Activated CD4-positive, alpha-beta T cell treated with anti-CD3 and anti-CD28 coated beads for 4 hours (primary cell): Measurements from ENCODE around the gene SLC36A4.
"Not testable (repeated sequence)": the region's sequence is repeated elsewhere in the genome, so short reads cannot be mapped to it uniquely, and the experiment has no call there.

Source experiments
- DNase-seq, 2 donors: peaks; one replicate each; pipeline ENCODE4 v3.0.0-alpha.2; 2020

SLC36A4 gene

DNA sequence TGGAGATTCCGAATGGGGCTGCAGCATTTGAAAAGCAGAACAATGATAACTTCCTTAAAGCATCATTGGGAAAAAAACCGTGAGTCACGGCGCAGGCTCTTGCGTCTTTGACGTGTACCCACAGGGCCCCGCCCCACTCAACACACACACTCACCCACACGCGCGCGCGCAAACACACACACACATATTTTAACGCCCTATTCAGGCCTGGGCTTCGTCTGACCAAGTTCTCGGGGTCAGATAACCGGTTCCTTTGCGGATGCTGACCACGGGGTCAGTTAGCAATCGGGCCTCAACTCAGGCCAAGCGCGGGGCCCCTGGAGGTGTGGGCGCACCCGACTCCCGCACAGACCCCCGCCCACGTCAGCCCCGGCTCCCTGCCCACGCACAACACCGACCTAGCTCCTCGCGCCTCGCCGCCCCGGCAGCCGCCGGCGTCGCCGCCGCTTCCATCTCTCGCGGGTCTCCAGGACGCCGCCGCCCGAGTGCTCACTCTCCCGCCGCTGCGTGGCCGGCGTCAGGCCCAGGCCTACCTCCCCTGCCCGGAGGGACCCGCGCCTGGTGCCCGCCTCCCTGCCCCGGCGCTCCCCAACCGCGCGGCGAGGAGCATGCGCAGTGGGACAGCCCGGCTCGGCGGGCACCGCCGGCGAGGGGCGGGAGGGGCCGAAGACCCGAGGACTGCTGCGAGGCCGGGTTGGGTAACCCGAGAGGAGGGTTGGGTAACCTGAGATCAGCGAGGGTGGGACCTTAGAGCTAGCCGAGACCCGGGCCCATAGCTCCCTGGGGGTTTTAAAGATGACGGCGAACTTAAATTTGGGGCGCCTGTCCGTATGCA lies at the start of gene SLC36A4:
Gene SLC36A4 (minus strand): TSS at position 612 of the 835 bp plus-strand sequence. CDS start 159 bp downstream, at position 453.
- peak; percentile 88 to 90 for DNase-seq

DNA sequence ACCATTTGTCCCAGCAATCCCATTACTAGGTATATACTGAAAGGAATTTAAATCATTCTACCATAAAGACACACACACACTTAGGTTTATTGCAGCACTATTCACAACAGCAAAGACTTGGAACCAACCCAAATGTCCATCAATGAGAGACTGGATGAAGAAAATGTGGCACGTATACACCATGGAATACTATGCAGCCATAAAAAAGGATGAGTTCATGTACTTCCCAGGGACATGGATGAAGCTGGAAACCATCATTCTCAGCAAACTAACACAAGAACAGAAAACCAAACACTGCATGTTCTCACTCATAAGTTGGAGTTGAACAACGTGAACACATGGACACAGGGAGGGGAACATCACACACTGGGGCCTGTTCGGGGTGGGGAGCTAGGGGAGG lies 49.0 kb upstream of the SLC36A4 start:
- DNase-seq: not testable (repeated sequence)

DNA sequence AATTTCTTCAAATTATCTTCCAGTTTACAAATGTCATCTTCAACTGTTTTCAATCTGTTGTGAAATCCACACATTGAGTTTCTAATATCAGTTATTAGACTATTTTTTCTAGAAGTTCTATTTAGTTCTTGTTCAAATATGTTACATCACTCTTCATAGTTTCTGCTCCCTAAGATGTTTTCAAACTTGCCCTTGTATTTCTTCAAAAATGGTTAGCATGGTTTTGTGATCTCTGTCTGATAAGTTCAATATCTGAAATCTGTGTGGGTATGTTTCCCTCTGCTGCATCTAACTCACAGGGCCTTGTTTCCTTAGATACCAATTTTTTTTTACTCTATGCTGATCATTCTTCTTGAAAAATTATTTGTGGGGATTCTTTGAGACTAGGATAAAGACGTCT lies 46.2 kb upstream of the SLC36A4 start:
- DNase-seq: no peak

DNA sequence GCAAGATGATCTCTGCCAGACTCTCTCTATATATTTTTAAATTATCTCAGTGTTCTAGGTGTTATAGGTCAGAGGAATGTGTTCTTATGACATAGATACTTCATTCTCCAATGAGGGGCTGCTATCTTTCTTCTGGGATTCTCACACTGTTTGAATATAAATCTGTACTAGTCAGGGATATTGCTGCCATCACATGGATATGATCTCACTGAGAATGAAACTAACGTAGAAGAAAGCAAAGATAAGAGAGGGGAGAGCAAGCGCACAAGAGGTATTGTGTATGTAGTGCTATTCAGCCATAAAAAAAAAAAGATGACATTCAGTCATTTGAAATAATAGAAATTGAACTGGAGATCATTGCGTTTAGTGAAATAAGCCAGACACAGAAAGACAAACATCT lies 42.2 kb upstream of the SLC36A4 start:
- DNase-seq: no peak

DNA sequence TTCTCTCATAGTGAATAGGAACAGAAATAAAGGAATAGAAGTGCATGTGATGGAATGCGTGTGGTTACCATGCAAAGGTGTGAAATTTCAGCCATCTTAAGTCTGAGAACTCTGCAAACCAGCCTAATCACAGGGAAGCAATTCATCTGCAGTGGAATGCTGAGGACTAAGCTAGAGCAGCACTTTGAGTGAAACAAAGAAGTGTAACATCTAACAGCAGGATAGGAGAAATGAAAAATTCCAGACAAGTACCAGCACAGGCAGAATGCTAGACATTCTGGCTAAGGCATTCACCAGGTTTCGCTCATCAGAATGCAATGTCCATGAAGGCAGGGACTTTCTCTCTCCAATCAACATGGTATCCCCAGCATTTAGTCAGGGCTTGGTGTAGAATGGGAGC lies 41.2 kb upstream of the SLC36A4 start:
- DNase-seq: no peak

DNA sequence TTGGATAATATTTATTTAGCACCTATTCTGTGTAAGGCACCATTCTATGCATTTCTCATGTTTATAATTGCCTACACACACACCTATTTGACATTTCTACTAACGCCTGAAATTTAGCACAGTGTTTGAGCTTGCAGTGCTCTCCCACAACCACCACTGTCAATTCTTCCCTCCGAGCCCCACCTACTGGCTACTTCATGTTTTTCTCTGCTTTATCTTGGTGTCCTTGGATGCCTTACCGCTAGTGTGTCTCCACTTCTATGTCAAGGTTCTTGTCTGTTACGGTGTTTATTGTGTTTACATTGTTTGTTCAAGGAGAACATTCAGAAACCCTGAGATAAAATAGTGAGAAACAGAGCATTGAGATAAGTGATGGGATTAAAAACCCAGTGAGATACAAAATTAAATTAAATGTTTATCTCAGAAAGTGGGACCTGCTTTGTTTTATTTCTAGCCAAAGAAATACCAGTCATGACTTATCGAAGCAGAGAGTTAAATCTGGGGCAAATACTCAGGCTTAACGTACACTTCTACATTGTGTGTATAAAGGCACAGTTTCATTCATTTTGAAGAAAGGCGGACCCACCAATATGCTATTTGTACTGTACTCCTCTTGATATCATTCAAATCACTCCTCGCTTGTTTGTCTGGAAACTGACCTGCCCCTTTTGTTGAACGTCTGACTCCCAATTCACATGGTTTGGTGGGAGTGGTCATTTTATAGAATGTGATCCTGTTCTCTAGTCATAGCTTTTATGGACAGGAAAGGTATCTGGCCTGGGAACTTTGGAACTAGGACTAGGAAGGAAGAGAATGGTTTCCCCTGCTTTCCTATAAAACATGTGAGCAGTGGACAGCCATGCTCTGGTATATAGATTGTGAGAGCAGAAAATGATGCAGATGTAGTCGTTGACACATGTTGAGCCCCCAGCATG lies 39.2 kb upstream of the SLC36A4 start:
- no peak for DNase-seq

DNA sequence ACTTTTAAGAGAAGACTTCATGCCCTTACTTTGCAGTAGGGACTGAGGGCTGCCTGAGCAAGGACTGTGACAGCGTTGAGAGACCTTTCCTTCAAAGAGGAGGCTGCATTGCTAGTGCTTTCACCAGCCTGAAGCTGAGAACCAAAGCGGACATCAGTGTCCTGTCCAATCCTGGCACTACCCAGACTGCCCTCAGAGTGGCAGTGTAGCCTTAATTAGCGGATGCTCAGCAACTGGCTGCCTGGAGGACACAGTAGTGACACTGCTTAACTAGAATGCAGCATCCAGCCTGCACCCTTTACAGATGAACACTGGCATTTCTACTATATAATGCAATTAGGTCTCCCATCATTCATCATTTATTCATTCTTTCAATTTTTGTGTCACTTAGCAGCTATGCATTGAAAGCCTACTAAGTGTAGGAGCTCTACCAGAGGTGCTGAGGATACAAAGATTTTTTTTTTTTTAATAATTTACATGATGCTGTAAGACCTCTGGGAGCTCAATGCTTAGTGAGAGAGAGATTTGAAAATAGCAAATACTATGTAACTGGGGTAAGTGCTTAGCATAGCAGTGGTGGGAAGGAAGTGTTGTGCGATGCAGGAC lies 36.9 kb upstream of the SLC36A4 start:
- peak; percentile 49 to 62 for DNase-seq

DNA sequence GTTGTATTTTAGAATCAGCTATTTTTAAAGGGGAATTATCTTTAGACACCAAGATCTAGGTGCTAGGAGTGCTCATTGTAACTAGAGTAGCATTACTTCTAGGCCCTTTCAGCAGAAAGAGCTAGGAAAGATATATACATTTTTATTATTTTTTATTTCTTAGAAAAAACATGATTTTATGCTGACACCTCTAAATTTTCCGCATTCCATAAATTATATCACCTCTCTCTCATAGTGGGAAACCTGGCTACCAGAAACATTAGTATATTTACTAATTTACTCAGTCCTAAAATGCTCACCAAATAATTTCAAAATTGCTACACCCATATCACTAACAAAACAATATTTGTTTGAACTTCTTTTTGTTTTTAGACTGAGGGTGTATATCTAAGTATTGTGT lies 32.1 kb upstream of the SLC36A4 start:
- DNase-seq: no peak

DNA sequence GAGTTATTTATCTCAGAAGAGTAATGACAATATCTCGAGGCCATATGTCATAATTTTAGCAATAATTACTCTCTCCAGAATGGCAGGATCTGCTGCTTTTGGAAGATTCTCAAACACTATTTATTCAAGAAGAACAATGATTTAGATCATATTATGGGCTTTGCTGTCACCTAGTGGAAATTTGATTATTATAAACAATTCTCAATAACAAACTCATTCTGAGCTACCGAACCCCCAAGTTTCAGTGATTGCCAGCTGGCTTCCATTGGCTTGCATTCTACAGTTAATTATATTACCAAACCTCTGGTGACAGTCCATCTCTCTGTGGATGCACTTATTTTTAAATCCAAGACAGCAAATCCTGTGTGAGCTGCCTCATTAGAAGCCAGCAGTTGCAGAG lies 27.9 kb upstream of the SLC36A4 start:
- no peak for DNase-seq

DNA sequence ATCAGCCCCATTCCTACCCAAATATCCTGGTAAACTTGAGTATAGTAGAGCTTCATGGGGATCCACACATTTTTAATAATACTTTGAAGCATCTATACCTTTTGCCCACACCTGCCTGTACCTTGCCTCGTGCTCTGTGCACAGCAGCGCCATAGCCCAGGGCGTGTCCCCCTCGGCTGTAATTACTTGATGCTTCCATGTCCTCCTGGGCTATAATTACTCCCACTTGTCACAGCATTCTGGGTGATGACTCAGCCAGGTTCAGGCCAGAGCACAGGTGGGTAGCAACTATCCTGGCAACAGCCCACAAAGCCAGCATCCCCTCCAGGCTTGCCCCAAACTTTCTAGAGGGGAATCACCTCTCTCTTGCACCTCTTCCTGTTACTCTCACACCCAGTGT lies 23.7 kb upstream of the SLC36A4 start:
- DNase-seq: no peak

DNA sequence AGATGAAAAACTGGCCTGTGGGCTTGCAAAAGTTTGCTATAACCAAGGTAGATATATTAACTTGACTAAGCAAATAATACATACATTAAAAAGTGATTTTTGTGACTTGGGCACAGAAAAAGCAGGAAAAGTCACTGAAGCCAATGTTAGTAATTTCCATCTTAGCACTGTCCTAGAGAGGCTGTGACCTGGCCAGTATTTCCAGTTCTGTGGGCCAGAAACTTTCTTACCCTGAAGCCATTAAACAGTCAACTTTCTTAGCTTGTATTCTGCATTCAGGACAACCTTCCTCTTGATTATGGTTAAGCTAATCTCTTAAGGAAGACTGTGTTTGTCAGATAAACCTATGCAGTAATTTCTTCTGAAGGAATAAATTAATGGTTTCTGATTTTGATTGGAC lies 22.3 kb upstream of the SLC36A4 start:
- no peak for DNase-seq

DNA sequence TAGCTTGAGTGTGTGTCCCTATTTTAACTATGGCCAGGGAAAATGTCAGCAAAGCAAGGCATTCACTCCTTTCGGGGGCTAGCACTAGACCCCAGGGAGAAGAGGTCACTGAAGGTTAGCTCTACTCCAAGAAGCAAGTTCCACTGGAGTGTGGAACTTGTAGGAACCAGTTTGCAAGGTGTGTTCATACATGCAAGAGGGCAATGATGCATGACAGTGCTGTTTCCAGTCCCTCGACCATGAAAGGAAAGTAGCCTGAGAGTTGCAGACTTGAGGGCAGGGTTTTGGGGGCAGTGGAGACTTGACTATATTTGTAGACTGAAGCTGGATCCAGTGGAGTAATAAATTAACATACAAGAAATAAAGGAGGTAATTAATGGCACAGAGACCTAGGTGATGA lies 21.6 kb upstream of the SLC36A4 start:
- no peak for DNase-seq

DNA sequence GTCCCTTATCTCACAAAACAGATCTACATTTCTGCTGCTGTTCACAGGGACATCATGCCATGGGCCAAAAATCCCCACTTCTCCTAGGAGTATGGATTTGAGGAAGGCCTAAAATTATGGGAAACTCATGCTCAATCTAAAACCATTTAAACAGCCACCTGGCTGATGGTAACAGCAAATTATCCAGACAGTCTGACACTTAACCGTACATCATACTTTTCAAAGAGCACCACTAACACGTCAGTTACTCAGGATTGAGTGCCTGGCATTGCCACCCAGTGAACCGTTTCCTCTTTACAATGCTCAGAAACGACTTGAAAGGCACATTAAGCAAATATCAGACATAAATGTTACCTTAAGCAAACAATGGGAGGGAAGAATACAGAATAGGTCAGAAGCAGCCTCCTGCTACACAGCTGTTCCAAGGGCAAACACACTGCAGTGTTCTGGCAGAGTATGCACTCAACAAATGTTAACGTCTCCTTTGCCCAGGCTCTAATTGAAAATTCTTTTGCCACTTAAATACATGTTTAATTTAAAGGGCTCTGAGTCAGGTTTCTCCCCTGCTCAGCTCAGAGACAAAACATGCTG lies 18.8 kb upstream of the SLC36A4 start:
- DNase-seq: no peak

DNA sequence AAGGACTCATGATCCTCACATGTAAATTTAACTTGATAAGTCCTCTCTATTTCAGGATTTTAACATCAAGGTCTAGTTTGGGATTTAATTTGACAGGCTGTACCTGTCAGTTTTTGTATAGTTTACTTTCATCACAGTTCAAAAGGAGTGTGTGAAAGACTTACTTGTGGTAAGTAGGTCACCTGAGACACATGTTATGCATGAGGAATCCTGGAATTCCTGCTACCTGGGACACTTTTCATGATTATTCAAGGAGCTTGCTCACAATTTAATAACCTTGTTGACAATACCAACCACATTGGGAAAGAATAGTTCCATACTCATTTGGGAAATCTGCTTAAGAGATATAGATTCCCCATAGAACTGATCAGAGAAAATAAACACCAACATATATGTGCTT lies 15.8 kb upstream of the SLC36A4 start:
- no peak for DNase-seq

DNA sequence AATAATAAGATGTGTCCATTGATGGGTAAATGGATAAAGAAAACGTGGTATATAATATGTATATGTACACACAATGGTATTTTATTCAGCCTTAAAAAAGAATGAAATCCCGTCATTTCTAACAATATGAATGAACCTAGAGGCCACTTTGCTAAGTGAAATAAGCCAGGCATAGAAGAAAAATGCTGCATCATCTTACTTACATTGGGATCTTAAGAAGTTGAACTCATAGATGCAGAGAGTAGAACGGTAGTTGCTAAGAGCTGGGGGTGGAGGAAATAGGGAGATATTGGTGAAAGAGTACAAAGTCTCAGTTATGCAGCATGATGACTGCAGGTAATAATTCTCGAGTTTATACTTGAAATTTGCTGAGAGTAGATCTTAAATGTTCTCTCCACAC lies 14.3 kb upstream of the SLC36A4 start:
- DNase-seq: no peak

DNA sequence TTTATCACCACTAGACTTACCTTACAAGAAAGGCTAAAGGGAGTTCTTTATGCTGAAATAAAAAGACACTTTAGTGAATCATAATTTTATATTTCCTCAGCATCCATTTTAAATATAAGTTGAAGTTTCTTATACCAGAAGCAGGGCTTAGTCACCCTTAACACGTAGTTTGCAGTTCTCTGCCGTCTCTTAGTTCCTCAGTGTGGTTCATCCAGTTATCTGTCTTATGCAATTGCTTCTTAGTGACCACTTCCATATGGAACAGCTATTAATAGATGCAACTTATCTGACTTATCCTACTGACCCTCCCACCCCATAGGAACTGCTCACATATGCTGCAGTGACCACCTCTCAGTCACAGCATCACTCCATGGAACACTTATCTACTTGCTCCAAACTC lies 11.7 kb upstream of the SLC36A4 start:
- no peak for DNase-seq

DNA sequence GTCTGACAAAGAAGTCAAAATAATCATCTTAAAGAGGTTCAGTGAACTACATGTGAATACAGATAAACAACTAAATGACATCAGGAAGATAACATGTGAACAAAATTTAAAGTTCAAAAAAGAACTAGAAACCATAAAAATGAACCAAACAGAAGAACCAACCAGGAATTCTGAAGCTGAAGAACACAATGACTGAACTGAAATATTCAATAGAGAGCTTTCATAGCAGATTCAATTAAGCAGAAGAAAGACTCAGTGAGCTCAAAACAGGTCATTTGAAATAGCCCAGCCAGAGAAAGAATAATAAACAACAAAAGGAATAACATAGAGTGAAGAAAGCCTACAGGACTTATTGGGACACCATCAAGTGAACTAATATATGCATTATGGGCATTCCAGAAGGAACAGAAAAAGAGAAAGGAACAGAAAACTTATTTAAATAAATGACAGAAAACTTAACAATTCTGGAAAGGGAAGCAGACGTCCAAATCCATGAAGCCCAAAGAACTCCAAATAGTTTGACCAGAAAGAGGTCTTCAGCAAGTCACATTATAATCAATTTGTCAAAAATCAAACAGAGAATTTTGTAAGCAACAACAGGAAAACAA lies 11.0 kb upstream of the SLC36A4 start:
- DNase-seq: no peak

DNA sequence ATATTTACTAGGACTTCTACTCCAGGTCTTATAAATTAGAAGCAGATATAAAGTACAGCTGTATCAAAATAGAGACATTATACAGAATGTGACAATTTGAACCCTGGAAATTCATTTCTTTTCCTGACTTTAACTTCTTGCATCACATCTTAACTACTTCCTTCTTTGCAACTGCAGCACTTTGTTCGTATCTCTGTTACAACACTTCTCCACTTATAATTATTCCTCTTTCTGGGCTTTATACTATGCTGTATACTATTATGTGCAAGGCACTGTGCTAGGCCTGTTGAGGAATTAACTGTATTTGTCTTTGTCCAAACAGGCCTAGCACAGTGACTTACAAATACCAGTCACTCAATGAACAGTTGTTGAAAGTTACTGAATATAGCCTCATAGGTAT lies 1.8 kb upstream of the SLC36A4 start:
- no peak for DNase-seq

DNA sequence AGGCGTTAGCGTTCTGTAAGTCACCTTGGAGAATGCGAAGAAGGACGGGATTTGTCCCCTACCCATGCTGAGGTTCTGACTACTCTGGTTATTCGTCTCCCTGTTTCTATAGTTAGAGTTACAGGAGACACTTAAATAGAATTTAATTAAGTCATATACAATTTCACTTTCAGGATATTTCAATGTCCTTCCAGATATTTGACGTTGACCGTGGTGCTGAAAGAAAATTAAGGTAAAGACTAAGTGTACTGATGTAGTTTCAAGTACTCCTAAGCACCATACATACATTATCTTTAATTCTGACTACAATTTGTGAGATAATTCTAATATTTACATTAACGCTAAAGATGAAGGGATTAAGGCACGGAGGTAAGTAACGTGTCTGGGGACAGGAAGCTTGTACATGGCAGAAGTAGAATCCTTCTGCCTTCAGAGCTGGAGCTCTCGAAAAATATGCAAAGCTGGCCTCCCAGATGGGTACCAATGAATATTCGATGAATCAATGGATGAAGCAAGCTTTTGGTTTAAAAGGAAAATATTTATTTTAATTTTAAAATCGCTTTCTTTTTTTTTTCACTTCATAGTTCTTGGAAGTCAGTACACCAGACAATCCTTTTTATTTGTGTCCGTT lies 539 bp upstream of the SLC36A4 start:
- DNase-seq: no peak

DNA sequence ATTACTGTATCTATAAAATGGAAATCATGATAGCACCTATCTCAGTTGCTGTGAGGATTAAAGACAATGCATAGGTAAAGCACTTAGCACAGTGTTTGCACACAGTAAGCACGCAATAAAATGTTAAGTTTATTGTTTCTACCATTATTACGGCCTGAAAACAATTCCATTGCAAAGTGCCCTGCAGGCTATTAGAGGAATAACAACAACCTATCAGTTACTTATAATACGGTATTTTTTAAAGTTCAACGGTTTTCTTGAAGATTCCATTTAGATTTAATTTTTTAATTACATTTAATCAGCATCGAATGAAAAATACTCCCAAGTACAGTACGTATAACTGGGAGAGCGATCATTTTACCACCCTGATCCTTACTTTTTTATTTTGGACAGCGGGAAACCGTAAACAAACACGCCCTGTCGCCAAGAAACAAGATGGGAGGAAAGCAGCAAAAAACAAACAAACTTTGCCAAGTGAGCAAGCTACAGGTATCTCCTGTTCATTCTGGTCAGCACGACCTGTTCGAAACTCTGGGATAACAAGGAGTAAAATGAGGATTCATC lies 893 bp downstream of the SLC36A4 start:
- DNase-seq: no peak

DNA sequence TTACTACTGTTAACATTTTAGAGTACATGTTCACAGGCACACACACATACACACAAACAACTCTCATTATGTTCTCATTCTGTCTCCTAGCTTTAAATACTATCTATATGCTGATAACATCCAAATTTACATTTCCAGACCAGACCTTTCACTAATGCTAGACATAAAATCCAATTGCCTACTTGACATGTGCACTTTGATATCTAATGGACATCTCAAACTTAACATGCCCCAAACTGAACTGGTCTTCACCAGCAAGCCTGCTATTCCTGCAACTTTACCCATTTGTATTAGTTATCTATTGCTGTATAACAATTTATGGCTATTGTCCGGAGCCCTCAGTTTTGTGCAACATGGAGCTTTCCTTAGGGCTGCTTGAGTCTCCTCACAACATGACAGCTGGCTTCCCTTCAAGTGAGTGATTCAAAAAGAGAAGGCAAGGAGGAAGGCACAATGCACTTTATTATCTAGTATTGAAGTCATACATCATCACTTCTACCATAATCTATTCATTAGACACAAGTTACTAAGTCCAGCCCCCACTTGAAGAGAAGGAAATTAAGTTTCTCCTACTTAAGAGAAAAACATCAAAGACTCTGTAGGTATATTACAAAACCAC lies 3.0 kb downstream of the SLC36A4 start:
- DNase-seq: no peak
